OCI-LY3 (cell line): Measurements from ENCODE around the gene MAML2.

ENCODE experiments used
- EZH2phosphoT487 ChIP-seq: fragments of 200-600 bp; shearing (Covaris generic); IDR thresholded peaks from 2 replicates; pipeline ENCODE4 v1.6.1; 2018; ENCODE audit warnings: antibody characterized with exemption, mixed run types, low read depth
- TF ChIP-seq, protein P1 (sequence below): fragments of 200-600, 300-600 bp; sonication (generic); IDR thresholded peaks from 2 replicates; pipeline ENCODE4 v1.5.1; 2014; ENCODE audit warnings: antibody characterized with exemption, low read length, low read depth

GRCh38 chr11:96306071-96306470 lies 36.9 kb downstream of the MAML2 start:
- TF ChIP-seq, protein P1, sequence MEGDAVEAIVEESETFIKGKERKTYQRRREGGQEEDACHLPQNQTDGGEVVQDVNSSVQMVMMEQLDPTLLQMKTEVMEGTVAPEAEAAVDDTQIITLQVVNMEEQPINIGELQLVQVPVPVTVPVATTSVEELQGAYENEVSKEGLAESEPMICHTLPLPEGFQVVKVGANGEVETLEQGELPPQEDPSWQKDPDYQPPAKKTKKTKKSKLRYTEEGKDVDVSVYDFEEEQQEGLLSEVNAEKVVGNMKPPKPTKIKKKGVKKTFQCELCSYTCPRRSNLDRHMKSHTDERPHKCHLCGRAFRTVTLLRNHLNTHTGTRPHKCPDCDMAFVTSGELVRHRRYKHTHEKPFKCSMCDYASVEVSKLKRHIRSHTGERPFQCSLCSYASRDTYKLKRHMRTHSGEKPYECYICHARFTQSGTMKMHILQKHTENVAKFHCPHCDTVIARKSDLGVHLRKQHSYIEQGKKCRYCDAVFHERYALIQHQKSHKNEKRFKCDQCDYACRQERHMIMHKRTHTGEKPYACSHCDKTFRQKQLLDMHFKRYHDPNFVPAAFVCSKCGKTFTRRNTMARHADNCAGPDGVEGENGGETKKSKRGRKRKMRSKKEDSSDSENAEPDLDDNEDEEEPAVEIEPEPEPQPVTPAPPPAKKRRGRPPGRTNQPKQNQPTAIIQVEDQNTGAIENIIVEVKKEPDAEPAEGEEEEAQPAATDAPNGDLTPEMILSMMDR, result no peak
- no peak for TF ChIP-seq EZH2phosphoT487
